Activated T-cell treated with anti-CD3 and anti-CD28 coated beads, Interleukin-2, amount 50 U/mL, for 72 hours (primary cell): ENCODE measurements around the gene SMS. TPM values are rescaled to one million over a fixed set of nuclear protein-coding genes. Genes with fewer than 3 reads are reported as not detected.
A peak's percentile ranks its signal among the peaks of the same experiment; 100 is the strongest.

Source experiments
- ATAC-seq, 2 donors: fragments of 150-1000 bp; cut with Tn5 transposase; replicated peaks in 1 of 2; 2 replicates each; pipeline ENCODE4 v1.10.0; 2021; ENCODE audit warnings: moderate library complexity in 2 of 2, mild to moderate bottlenecking in 1 of 2
- DNase-seq, 2 donors: peaks; one replicate each; pipeline ENCODE4 v3.0.0; 2021 to 2022; ENCODE audit warnings: mixed read lengths in 1 of 2
- H3K27ac Mint-ChIP-seq: one replicate; pipeline ENCODE4 v1.8.0; 2022; ENCODE audit warnings: mild to moderate bottlenecking, moderate library complexity, mixed read lengths
- H3K27me3 Mint-ChIP-seq: one replicate; pipeline ENCODE4 v1.8.0; 2022; ENCODE audit warnings: low read depth, mixed read lengths
- H3K36me3 Mint-ChIP-seq, 2 donors: one replicate each; pipeline ENCODE4 v1.8.0; 2022; ENCODE audit warnings: mixed read lengths in 2 of 2, mild to moderate bottlenecking in 1 of 2; ENCODE audit not compliant: insufficient read depth in 2 of 2
- H3K4me1 Mint-ChIP-seq: one replicate; pipeline ENCODE4 v1.8.0; 2022; ENCODE audit warnings: low read depth, mixed read lengths
- H3K4me3 Mint-ChIP-seq, 2 donors: one replicate each; pipeline ENCODE4 v1.8.0; 2022; ENCODE audit warnings: mild to moderate bottlenecking in 2 of 2, mixed read lengths in 2 of 2, moderate library complexity in 2 of 2
- H3K9me3 Mint-ChIP-seq, 2 donors: one replicate each; pipeline ENCODE4 v1.8.0; 2022; ENCODE audit warnings: mixed read lengths in 2 of 2
- total RNA-seq, 2 donors: library from RNA; stranded (reverse); gene quantifications; one replicate each; pipeline ENCODE4 v1.2.3, GENCODE V29; 2022

Gene SMS
- 10 to 100 TPM; 57.7 to 70.3 TPM for total RNA-seq

- H3K27ac Mint-ChIP-seq = peak within 1 kb of the TSS; percentile 21
- ATAC-seq (peak; percentile 64 to 69), DNase-seq (peak; percentile 46 to 49)
- H3K27me3 Mint-ChIP-seq = no peaks in the 10 kb centered on the region
- H3K4me3 Mint-ChIP-seq = peak within 1 kb of the TSS; percentile 84 to 86
- peaks cover 0 to 5% of the 10 kb centered on the region in 2 donors for H3K36me3 Mint-ChIP-seq
- peaks cover 16% of the 10 kb centered on the region for H3K4me1 Mint-ChIP-seq
- H3K9me3 Mint-ChIP-seq = no peaks in the 10 kb centered on the region
Observed at GRCh38 chrX:21940356-21940829, at the start of gene SMS. Gene SMS, plus strand, starts transcription at chrX:21940709. Its CDS starts 116 bp downstream, at chrX:21940825.

- Mint-ChIP-seq H3K9me3 (no peaks in the 10 kb centered on the region), H3K36me3 (no peaks in the 10 kb centered on the region), H3K4me3 (no peak overlapping the region), H3K4me1 (no peaks in the 10 kb centered on the region), H3K27me3 (no peaks in the 10 kb centered on the region), H3K27ac (no peak overlapping the region)
- no peak for DNase-seq
- no peak for ATAC-seq
Observed at GRCh38 chrX:21905313-21905712, 35.2 kb upstream of the SMS start.

GRCh38 chrX:21905953-21906352 is 34.6 kb upstream of the SMS start:
- Mint-ChIP-seq H3K27ac (no peak overlapping the region), H3K27me3 (no peaks in the 10 kb centered on the region), H3K36me3 (no peaks in the 10 kb centered on the region), H3K4me3 (no peak overlapping the region), H3K9me3 (no peaks in the 10 kb centered on the region), H3K4me1 (no peaks in the 10 kb centered on the region)
- DNase-seq (no peak), ATAC-seq (no peak)

GRCh38 chrX:21907260-21907659 is 33.2 kb upstream of the SMS start:
- Mint-ChIP-seq H3K9me3 (no peaks in the 10 kb centered on the region), H3K36me3 (no peaks in the 10 kb centered on the region), H3K27ac (no peak overlapping the region), H3K4me3 (no peak overlapping the region), H3K27me3 (no peaks in the 10 kb centered on the region), H3K4me1 (no peaks in the 10 kb centered on the region)
- no peak for DNase-seq
- ATAC-seq = no peak

GRCh38 chrX:21911481-21911880 is 29.0 kb upstream of the SMS start:
- no peaks in the 10 kb centered on the region for H3K27me3 Mint-ChIP-seq
- no peak overlapping the region for H3K27ac Mint-ChIP-seq
- no peak for DNase-seq
- H3K36me3 Mint-ChIP-seq = no peaks in the 10 kb centered on the region
- H3K4me3 Mint-ChIP-seq = no peak overlapping the region
- no peaks in the 10 kb centered on the region for H3K4me1 Mint-ChIP-seq
- H3K9me3 Mint-ChIP-seq = no peaks in the 10 kb centered on the region
- ATAC-seq = no peak

GRCh38 chrX:21912220-21912619 is 28.3 kb upstream of the SMS start:
- Mint-ChIP-seq H3K36me3 (no peaks in the 10 kb centered on the region), H3K27me3 (no peaks in the 10 kb centered on the region), H3K9me3 (no peaks in the 10 kb centered on the region), H3K4me1 (no peaks in the 10 kb centered on the region), H3K4me3 (no peak overlapping the region), H3K27ac (peak overlapping the region; percentile 71)
- DNase-seq = no peak
- ATAC-seq = no peak

GRCh38 chrX:21912989-21913388 is 27.5 kb upstream of the SMS start:
- no peak for DNase-seq
- Mint-ChIP-seq H3K27me3 (no peaks in the 10 kb centered on the region), H3K9me3 (no peaks in the 10 kb centered on the region), H3K4me1 (no peaks in the 10 kb centered on the region), H3K27ac (no peak overlapping the region), H3K4me3 (no peak overlapping the region), H3K36me3 (no peaks in the 10 kb centered on the region)
- no peak for ATAC-seq

- no peak for DNase-seq
- Mint-ChIP-seq H3K27me3 (no peaks in the 10 kb centered on the region), H3K4me3 (no peak overlapping the region), H3K4me1 (peaks cover 31% of the 10 kb centered on the region), H3K36me3 (peaks cover 3 to 5% of the 10 kb centered on the region in 2 donors), H3K9me3 (peaks cover 0 to 5% of the 10 kb centered on the region in 2 donors), H3K27ac (no peak overlapping the region)
- ATAC-seq = no peak
Observed at GRCh38 chrX:21926116-21926515, 14.4 kb upstream of the SMS start.

- Mint-ChIP-seq H3K4me1 (peaks cover 31% of the 10 kb centered on the region), H3K27ac (peak overlapping the region; percentile 60), H3K27me3 (no peaks in the 10 kb centered on the region), H3K36me3 (peaks cover 3 to 5% of the 10 kb centered on the region in 2 donors), H3K4me3 (peak overlapping the region in 1 of 2 donors; percentile 60), H3K9me3 (peaks cover 0 to 5% of the 10 kb centered on the region in 2 donors)
- DNase-seq (no peak), ATAC-seq (peak; percentile 74 to 78)
Observed at GRCh38 chrX:21926527-21927278, 13.8 kb upstream of the SMS start.

- Mint-ChIP-seq H3K4me3 (peak overlapping the region; percentile 34 to 50), H3K27ac (peak overlapping the region; percentile 83)
Observed at GRCh38 chrX:21929209-21929608, 11.3 kb upstream of the SMS start.

GRCh38 chrX:21930986-21931385 is 9.5 kb upstream of the SMS start:
- Mint-ChIP-seq H3K4me3 (peak overlapping the region in 1 of 2 donors; percentile 25), H3K27me3 (no peaks in the 10 kb centered on the region), H3K4me1 (peaks cover 42% of the 10 kb centered on the region), H3K9me3 (peaks cover 0 to 5% of the 10 kb centered on the region in 2 donors), H3K27ac (peak overlapping the region; percentile 63), H3K36me3 (peaks cover 3% of the 10 kb centered on the region in 2 donors)
- ATAC-seq = no peak
- no peak for DNase-seq

More at GRCh38 chrX:21929209-21929608, 11.3 kb upstream of the SMS start:
- Mint-ChIP-seq H3K4me1 (peaks cover 42% of the 10 kb centered on the region), H3K27me3 (no peaks in the 10 kb centered on the region), H3K9me3 (peaks cover 0 to 5% of the 10 kb centered on the region in 2 donors), H3K36me3 (peaks cover 3% of the 10 kb centered on the region in 2 donors)
- DNase-seq = no peak
- ATAC-seq = no peak

- Mint-ChIP-seq H3K9me3 (peaks cover 0 to 5% of the 10 kb centered on the region in 2 donors), H3K4me1 (peaks cover 32% of the 10 kb centered on the region), H3K27ac (peak overlapping the region; percentile 90), H3K27me3 (no peaks in the 10 kb centered on the region), H3K36me3 (peaks cover 3% of the 10 kb centered on the region in 2 donors), H3K4me3 (peak overlapping the region in 1 of 2 donors; percentile 10)
- ATAC-seq (peak; percentile 88 to 90), DNase-seq (peak; percentile 30 to 33)
Observed at GRCh38 chrX:21932292-21933002, 8.1 kb upstream of the SMS start.

- H3K36me3 Mint-ChIP-seq = peaks cover 3% of the 10 kb centered on the region in 2 donors
- peaks cover 30% of the 10 kb centered on the region for H3K4me1 Mint-ChIP-seq
- H3K4me3 Mint-ChIP-seq = no peak overlapping the region
- ATAC-seq (no peak), DNase-seq (no peak)
- H3K27ac Mint-ChIP-seq = peak overlapping the region; percentile 90
- no peaks in the 10 kb centered on the region for H3K27me3 Mint-ChIP-seq
- peaks cover 0 to 5% of the 10 kb centered on the region in 2 donors for H3K9me3 Mint-ChIP-seq
Observed at GRCh38 chrX:21933077-21933476, 7.4 kb upstream of the SMS start.
